ENCODE measurements around the gene TENM3.

GRCh38 chr4:182567119-182567518, 323.9 kb downstream of the TENM3 start:
- TF ChIP-seq CTCF (IDR thresholded peaks at IDR 0.05; ENCODE audit: low read depth, low read length) (no peak), POLR2A (IDR thresholded peaks at IDR 0.05; ENCODE audit: extremely low read depth, insufficient read length) (no peak)
